CD1c-positive myeloid dendritic cell (primary cell): Measurements from ENCODE around the gene EVA1C.

Experiments used
- DNase-seq: peaks from one replicate; pipeline ENCODE4 v3.0.0-alpha.2; 2016; ENCODE audit errors: extremely low spot score

The EVA1C gene

DNA sequence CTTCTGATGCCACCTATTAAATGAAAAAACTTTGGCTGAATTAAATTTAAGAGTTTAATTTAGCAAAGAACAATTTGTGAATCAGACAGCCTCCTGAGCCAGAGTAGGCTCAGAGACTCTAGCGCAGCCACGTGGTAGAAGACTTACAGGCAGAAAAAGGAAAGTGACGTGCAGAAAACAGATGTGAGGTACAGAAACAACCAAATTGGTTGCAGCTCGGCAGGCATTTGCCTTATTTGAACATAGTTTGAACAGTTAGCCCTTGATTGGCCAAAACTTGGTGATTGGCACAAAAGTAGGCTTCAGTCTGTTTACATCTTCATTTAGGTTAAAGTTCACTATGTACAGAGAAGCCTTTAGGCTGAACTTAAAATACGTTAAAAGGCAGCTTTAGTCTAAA, 149.9 kb downstream of the EVA1C start:
- no peak for DNase-seq

DNA sequence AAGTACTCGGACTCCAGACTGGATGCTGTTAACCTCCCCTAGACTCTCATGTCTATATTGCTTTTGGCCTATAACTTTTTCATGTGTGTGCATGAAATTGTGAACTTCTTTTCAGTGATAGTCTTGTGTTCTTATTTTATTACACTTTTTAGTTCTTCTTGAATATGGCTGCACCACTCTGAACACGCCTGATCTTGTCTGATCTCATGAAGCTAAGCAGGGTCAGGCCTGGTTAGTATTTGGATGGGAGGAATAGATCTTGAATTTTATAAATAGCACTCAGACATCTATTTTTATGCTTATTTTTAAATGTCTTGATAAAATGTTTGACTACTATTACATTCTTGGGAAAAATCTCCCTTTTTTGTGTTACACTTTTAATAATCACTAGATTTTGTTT, 150.4 kb downstream of the EVA1C start:
- DNase-seq = peak; percentile 10
